Measurements from ENCODE around the gene TENM3.
"Not testable (repeated sequence)": the region's sequence is repeated elsewhere in the genome, so short reads cannot be mapped to it uniquely, and the experiment has no call there.

The TENM3 gene

DNA sequence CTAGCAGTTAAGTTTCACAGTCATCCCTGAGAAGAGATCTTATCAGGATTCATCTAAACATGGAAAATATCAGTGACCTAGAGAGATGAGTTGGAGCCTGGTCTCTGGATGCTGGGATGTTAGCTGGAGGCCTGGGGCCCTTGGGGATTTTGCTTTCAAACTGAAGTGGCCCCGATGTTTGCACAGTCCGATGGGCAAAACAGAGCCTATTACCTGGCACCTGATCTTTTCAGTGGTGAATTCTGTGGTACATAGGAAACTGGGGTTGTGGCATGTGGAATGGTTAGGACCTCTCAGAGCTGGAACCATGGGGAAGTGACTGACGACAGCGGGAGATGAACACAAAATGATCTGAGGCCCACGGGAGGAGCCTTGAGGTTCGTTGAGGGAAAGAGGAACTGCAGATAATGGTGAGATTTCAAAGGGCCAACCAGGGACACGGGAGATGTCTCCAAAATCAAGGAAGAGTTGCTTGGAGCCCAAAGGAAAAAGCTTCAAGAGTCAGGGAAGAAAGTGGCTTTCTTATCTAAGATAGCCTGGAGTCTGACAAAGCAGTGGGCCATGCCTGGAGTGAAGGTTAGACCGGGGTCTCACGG lies 17.8 kb upstream of the TENM3 start:
- Histone ChIP-seq H3K4me1 (ENCODE audit: control insufficient read depth in 5 of 5, insufficient read depth in 5 of 5, low read length in 5 of 5) (peaks cover 0 to 13% (median 3%) of the 10 kb centered on the region in 5 donors), H3K9me3 (ENCODE audit: control insufficient read depth in 5 of 5, low read length in 5 of 5) (no peaks in the 10 kb centered on the region), H3K9ac (ENCODE audit: low read length in 5 of 5) (no peak overlapping the region), H3K27ac (ENCODE audit: low read depth, low read length) (no peak overlapping the region), H3K36me3 (ENCODE audit: control insufficient read depth in 5 of 5, insufficient read depth in 5 of 5, low read length in 5 of 5) (no peaks in the 10 kb centered on the region), H3K27me3 (ENCODE audit: control insufficient read depth in 5 of 5, insufficient read depth in 4 of 5, low read length in 5 of 5) (no peaks in the 10 kb centered on the region), H3K4me3 (ENCODE audit: low read depth in 1 of 5, low read length in 5 of 5) (no peak overlapping the region)

DNA sequence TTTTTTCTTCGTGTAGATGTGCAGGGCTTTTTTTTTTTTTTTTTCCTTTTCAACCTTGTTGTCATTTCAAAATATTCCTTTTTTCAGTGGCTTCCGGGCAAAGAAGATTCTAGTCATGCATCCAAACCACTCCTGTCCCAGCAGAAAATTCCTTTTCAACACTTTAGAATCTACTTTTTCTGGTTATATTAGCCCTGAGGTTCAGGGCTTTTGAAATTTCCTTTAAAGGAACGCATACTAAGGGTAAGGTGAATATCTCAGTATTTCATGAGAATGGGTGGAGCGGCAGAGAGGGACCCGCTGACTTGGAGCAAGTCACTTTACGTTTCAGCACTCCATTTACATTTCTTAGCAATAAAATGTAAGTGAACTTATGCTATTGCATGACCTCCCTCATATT lies 15.6 kb upstream of the TENM3 start:
- H3K36me3 ChIP-seq (ENCODE audit: control insufficient read depth in 5 of 5, insufficient read depth in 5 of 5, low read length in 5 of 5): no peaks in the 10 kb centered on the region
- no peak overlapping the region for H3K9ac ChIP-seq (ENCODE audit: low read length in 5 of 5)
- H3K4me3 ChIP-seq (ENCODE audit: low read depth in 1 of 5, low read length in 5 of 5): no peak overlapping the region
- H3K27me3 ChIP-seq (ENCODE audit: control insufficient read depth in 5 of 5, insufficient read depth in 4 of 5, low read length in 5 of 5): no peaks in the 10 kb centered on the region
- no peaks in the 10 kb centered on the region for H3K9me3 ChIP-seq (ENCODE audit: control insufficient read depth in 5 of 5, low read length in 5 of 5)
- peaks cover 0 to 17% (median 3%) of the 10 kb centered on the region in 5 donors for H3K4me1 ChIP-seq (ENCODE audit: control insufficient read depth in 5 of 5, insufficient read depth in 5 of 5, low read length in 5 of 5)
- no peak overlapping the region for H3K27ac ChIP-seq (ENCODE audit: low read depth, low read length)

DNA sequence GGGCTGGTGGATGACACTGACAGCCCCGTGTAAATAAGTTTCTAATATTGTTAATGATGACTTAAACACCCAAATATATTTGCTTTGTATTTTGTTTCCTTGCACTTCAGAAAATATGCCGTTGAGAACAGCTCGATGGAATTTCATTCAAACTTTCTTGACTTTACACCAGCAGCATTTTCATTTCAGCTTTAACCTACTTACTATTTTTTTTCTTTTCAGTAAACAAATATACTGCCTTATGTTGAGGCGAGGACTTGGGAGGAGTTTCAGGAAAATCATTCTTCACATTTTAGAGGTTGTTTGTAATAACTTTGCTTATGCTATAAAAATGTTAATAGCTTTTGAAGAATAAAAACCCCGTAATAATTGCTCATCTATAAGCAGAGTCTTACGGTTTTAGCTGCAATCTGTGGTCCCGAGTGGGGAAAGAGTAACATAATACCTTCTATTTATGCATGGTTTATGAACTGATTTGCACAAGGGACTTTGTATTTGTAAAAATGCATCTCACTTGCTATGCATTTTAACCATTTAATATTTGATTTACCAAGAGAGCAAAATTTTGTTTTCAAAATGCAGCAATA lies 14.1 kb upstream of the TENM3 start:
- no peak overlapping the region for H3K27ac ChIP-seq (ENCODE audit: low read depth, low read length)
- H3K9ac ChIP-seq (ENCODE audit: low read length in 5 of 5): no peak overlapping the region
- H3K36me3 ChIP-seq (ENCODE audit: control insufficient read depth in 5 of 5, insufficient read depth in 5 of 5, low read length in 5 of 5): no peaks in the 10 kb centered on the region
- H3K4me1 ChIP-seq (ENCODE audit: control insufficient read depth in 5 of 5, insufficient read depth in 5 of 5, low read length in 5 of 5): peaks cover 0 to 12% (median 3%) of the 10 kb centered on the region in 5 donors
- H3K9me3 ChIP-seq (ENCODE audit: control insufficient read depth in 5 of 5, low read length in 5 of 5): no peaks in the 10 kb centered on the region
- H3K4me3 ChIP-seq (ENCODE audit: low read depth in 1 of 5, low read length in 5 of 5): no peak overlapping the region
- H3K27me3 ChIP-seq (ENCODE audit: control insufficient read depth in 5 of 5, insufficient read depth in 4 of 5, low read length in 5 of 5): no peaks in the 10 kb centered on the region

DNA sequence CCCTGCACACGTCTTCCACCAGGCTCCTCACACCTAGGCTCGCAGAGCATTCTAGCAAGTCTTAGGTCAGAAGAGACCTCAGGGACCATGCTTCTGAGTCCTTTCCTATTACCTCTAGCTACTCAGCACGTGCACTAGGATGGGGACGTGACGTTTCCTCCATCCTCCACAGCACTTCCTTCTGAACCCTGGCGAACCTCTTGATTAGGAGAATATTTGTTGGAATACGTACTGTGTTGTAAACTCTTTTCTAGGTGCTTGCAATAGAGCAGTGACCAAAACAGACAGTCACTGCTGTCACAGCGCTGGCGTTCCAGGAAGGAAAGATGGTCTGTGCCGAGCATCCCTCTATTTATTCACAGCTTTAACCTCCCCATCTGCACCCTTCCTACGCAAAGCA lies 12.9 kb upstream of the TENM3 start:
- no peak overlapping the region for H3K27ac ChIP-seq (ENCODE audit: low read depth, low read length)
- H3K27me3 ChIP-seq (ENCODE audit: control insufficient read depth in 5 of 5, insufficient read depth in 4 of 5, low read length in 5 of 5): no peaks in the 10 kb centered on the region
- peaks cover 0 to 4% (median 0%) of the 10 kb centered on the region in 5 donors for H3K4me1 ChIP-seq (ENCODE audit: control insufficient read depth in 5 of 5, insufficient read depth in 5 of 5, low read length in 5 of 5)
- H3K4me3 ChIP-seq (ENCODE audit: low read depth in 1 of 5, low read length in 5 of 5): no peak overlapping the region
- no peaks in the 10 kb centered on the region for H3K9me3 ChIP-seq (ENCODE audit: control insufficient read depth in 5 of 5, low read length in 5 of 5)
- no peaks in the 10 kb centered on the region for H3K36me3 ChIP-seq (ENCODE audit: control insufficient read depth in 5 of 5, insufficient read depth in 5 of 5, low read length in 5 of 5)
- H3K9ac ChIP-seq (ENCODE audit: low read length in 5 of 5): no peak overlapping the region

DNA sequence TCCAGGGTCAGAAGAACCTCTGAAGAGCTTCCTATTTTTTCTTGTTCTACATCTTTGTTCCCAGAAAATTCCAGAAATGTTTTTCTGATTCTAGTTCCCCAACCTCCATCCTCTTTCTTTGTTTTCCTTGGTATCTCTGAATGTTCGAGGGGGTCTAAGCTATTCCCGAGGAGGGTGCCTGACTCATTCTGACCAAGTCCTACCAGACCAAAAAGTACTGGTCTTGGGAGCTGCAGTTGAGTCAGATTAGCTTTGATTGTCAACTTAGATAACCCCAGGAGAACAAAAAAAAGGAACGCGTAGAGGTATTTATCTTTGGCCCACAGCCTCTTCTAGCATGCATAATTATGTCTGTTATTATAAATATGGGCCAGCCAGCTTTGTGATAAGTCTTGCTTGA lies 12.1 kb upstream of the TENM3 start:
- H3K4me1 ChIP-seq (ENCODE audit: control insufficient read depth in 5 of 5, insufficient read depth in 5 of 5, low read length in 5 of 5): peaks cover 0 to 4% (median 0%) of the 10 kb centered on the region in 5 donors
- no peaks in the 10 kb centered on the region for H3K36me3 ChIP-seq (ENCODE audit: control insufficient read depth in 5 of 5, insufficient read depth in 5 of 5, low read length in 5 of 5)
- H3K9me3 ChIP-seq (ENCODE audit: control insufficient read depth in 5 of 5, low read length in 5 of 5): no peaks in the 10 kb centered on the region
- H3K4me3 ChIP-seq (ENCODE audit: low read depth in 1 of 5, low read length in 5 of 5): no peak overlapping the region
- no peaks in the 10 kb centered on the region for H3K27me3 ChIP-seq (ENCODE audit: control insufficient read depth in 5 of 5, insufficient read depth in 4 of 5, low read length in 5 of 5)
- no peak overlapping the region for H3K9ac ChIP-seq (ENCODE audit: low read length in 5 of 5)
- H3K27ac ChIP-seq (ENCODE audit: low read depth, low read length): no peak overlapping the region

DNA sequence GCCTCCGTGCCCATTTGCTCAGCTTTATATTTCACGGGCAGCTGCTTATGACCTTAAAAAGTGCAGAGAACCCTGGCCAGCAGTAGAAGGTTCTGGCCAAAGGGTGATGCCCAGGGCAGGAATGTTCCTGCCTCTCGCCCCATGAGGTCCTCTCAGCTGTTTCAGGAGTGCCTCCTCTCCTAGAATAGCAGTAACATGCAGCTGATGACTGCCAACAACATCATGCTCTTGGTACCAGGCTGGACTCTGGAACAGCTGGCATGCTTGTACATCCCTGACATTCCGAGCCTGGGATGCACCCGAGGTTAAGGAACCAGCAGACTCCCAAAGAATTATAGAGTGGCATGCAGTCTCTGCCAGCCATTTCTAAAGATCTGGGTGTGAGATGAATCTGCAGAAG lies 11.7 kb upstream of the TENM3 start:
- Histone ChIP-seq H3K27me3 (ENCODE audit: control insufficient read depth in 5 of 5, insufficient read depth in 4 of 5, low read length in 5 of 5) (no peaks in the 10 kb centered on the region), H3K27ac (ENCODE audit: low read depth, low read length) (no peak overlapping the region), H3K4me1 (ENCODE audit: control insufficient read depth in 5 of 5, insufficient read depth in 5 of 5, low read length in 5 of 5) (peaks cover 0 to 4% (median 0%) of the 10 kb centered on the region in 5 donors), H3K9ac (ENCODE audit: low read length in 5 of 5) (no peak overlapping the region), H3K4me3 (ENCODE audit: low read depth in 1 of 5, low read length in 5 of 5) (no peak overlapping the region), H3K9me3 (ENCODE audit: control insufficient read depth in 5 of 5, low read length in 5 of 5) (no peaks in the 10 kb centered on the region), H3K36me3 (ENCODE audit: control insufficient read depth in 5 of 5, insufficient read depth in 5 of 5, low read length in 5 of 5) (no peaks in the 10 kb centered on the region)

DNA sequence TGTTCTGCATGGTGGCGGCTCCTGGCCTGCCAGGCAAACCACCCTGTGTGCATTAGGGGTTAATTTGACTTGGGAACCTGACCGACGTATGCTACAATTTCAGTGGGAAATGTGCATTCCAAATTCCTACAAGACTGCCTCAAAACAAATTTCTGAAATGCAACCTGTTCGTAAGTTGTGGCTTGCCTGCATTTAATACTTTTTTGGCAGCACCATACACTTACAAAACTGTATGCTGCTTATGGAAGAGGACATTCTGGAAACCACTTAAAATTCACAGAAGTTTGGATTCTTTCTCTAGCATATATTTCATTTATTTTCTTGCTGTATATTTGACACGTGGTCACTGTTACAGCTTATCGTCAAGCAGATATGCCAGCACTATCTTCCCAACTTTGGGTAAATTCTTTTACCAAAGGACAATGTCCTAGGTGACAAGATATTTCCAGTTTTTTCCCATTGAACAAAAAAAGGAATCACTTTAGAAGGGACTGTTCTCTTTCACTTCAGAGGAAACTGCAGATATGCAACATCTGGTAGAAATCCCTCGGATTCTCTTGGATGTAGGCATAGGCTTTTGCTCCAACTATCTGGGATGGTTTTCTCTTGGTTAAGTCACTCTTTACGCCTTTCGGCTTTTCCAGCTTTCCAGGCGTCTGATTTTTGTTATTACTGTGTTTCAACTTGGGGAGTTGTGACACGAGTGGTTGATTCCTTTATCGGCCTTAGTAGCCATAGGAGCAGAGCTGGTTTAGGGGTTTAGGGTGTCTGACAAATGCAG lies 9.7 kb upstream of the TENM3 start:
- Histone ChIP-seq H3K27ac (ENCODE audit: low read depth, low read length) (no peak overlapping the region), H3K9ac (ENCODE audit: low read length in 5 of 5) (no peak overlapping the region), H3K36me3 (ENCODE audit: control insufficient read depth in 5 of 5, insufficient read depth in 5 of 5, low read length in 5 of 5) (no peaks in the 10 kb centered on the region), H3K27me3 (ENCODE audit: control insufficient read depth in 5 of 5, insufficient read depth in 4 of 5, low read length in 5 of 5) (no peaks in the 10 kb centered on the region), H3K4me3 (ENCODE audit: low read depth in 1 of 5, low read length in 5 of 5) (no peak overlapping the region), H3K4me1 (ENCODE audit: control insufficient read depth in 5 of 5, insufficient read depth in 5 of 5, low read length in 5 of 5) (peaks cover 0 to 4% (median 0%) of the 10 kb centered on the region in 5 donors), H3K9me3 (ENCODE audit: control insufficient read depth in 5 of 5, low read length in 5 of 5) (no peaks in the 10 kb centered on the region)

DNA sequence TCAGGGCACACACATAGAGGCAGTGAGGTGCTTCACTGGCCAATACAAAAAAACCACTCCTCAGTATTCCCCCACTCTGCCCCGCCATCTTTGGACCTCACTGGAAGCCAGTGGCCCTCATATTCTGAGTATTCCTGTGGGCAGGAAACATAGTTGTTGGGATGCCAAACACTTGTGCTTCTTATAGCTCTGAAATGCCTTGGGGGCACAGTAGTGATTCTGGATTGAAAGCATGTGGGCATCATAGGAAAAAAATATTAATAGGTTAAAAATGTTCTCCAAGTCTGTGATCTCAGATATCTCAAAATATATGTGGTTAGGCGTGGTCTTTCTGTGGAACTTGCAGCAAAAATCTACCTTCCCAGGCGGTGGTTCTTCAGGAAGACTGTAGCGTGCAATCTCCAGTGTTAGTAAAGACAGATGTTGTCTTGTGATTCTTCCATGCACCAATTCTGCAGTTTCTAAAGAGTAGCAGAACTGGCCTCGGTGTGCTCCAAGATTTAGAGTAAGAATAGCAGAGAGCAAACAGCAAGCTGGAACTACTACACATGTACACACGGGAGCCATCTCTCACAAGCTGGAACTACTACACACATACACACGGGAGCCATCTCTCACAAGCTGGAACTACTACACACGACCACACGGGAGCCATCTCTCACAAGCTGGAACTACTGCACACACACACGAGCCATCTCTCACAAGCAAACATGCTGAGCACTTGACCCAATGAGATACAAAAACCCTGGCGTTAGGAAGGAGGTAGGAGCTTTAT lies 8.0 kb upstream of the TENM3 start:
- Histone ChIP-seq H3K9ac (ENCODE audit: low read length in 5 of 5) (no peak overlapping the region), H3K4me1 (ENCODE audit: control insufficient read depth in 5 of 5, insufficient read depth in 5 of 5, low read length in 5 of 5) (peaks cover 0 to 8% (median 0%) of the 10 kb centered on the region in 5 donors), H3K36me3 (ENCODE audit: control insufficient read depth in 5 of 5, insufficient read depth in 5 of 5, low read length in 5 of 5) (no peaks in the 10 kb centered on the region), H3K9me3 (ENCODE audit: control insufficient read depth in 5 of 5, low read length in 5 of 5) (no peaks in the 10 kb centered on the region), H3K4me3 (ENCODE audit: low read depth in 1 of 5, low read length in 5 of 5) (no peak overlapping the region), H3K27ac (ENCODE audit: low read depth, low read length) (no peak overlapping the region), H3K27me3 (ENCODE audit: control insufficient read depth in 5 of 5, insufficient read depth in 4 of 5, low read length in 5 of 5) (no peaks in the 10 kb centered on the region)

DNA sequence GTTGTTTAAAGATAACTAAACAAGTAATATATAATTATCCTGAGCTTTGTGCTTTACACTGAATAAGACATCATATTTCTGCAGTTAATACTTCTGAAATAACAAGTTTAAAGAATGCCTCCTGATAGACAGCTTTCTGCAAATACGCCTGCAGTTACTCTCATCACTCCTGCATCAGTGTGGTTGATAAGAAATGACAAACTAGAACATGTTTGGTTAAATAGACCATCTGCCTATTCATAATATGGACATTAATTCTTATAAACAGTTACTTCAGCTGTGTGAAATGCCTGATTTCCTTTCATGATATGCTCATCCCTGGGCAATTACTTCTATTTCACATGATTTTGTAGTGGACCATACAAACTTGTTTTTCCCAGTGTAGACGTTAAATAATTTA lies 7.0 kb upstream of the TENM3 start:
- Histone ChIP-seq H3K27me3 (ENCODE audit: control insufficient read depth in 5 of 5, insufficient read depth in 4 of 5, low read length in 5 of 5) (no peaks in the 10 kb centered on the region), H3K9ac (ENCODE audit: low read length in 5 of 5) (no peak overlapping the region), H3K36me3 (ENCODE audit: control insufficient read depth in 5 of 5, insufficient read depth in 5 of 5, low read length in 5 of 5) (no peaks in the 10 kb centered on the region)

DNA sequence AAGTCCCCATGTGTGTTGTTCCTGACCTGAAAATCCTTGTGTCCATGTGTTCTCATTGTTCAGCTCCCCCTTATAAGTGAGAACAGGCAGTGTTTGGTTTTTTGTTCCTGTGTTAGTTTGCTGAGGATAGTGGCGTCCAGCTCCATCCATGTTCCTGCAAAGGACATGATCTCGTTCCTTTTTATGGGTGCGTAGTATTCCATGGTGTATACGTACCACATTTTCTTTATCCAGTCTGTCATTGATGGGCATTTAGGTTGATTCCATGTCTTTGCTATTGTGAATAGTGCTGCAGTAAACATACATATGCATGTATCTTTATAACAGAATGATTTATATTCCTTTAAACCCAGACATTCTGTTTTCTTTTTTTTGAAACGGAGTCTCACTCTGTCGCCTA lies 6.2 kb upstream of the TENM3 start:
- not testable (repeated sequence) for H3K9me3 ChIP-seq (ENCODE audit: control insufficient read depth in 5 of 5, low read length in 5 of 5); H3K27ac ChIP-seq (ENCODE audit: low read depth, low read length); H3K9ac ChIP-seq (ENCODE audit: low read length in 5 of 5); H3K27me3 ChIP-seq (ENCODE audit: control insufficient read depth in 5 of 5, insufficient read depth in 4 of 5, low read length in 5 of 5); H3K4me3 ChIP-seq (ENCODE audit: low read depth in 1 of 5, low read length in 5 of 5); H3K36me3 ChIP-seq (ENCODE audit: control insufficient read depth in 5 of 5, insufficient read depth in 5 of 5, low read length in 5 of 5)
- peaks cover 0 to 12% (median 5%) of the 10 kb centered on the region in 5 donors for H3K4me1 ChIP-seq (ENCODE audit: control insufficient read depth in 5 of 5, insufficient read depth in 5 of 5, low read length in 5 of 5)

More for the DNA sequence above, 7.0 kb upstream of the TENM3 start:
- H3K4me3 ChIP-seq (ENCODE audit: low read depth in 1 of 5, low read length in 5 of 5): no peak overlapping the region
- no peaks in the 10 kb centered on the region for H3K9me3 ChIP-seq (ENCODE audit: control insufficient read depth in 5 of 5, low read length in 5 of 5)
- H3K27ac ChIP-seq (ENCODE audit: low read depth, low read length): no peak overlapping the region
- H3K4me1 ChIP-seq (ENCODE audit: control insufficient read depth in 5 of 5, insufficient read depth in 5 of 5, low read length in 5 of 5): peaks cover 0 to 16% (median 5%) of the 10 kb centered on the region in 5 donors
